Activated CD8-positive, alpha-beta T cell treated with anti-CD3 and anti-CD28 coated beads for 36 hours (primary cell): ENCODE data around the gene PCDH17. TPM values are rescaled to one million over a fixed set of nuclear protein-coding genes. Genes with fewer than 3 reads are reported as not detected.

ENCODE experiments used
- ATAC-seq: fragments of 200-7000 bp; cut with Tn5 transposase; one replicate; pipeline ENCODE4 v1.10.0; 2021; ENCODE audit warnings: mild to moderate bottlenecking, moderate library complexity
- CTCF ChIA-PET: fragments of 350-600 bp; sonication (Branson Sonifier 250); formaldehyde crosslinking; loops from one replicate; lab custom pipeline; 2021; ENCODE audit warnings: antibody characterized with exemption; lab: Charles Lee
- POLR2A ChIA-PET: fragments of 350-600 bp; sonication (Branson Sonifier 250); formaldehyde crosslinking; loops from one replicate; lab custom pipeline; 2021; ENCODE audit warnings: antibody characterized with exemption; lab: Charles Lee
- DNase-seq: peaks from one replicate; pipeline ENCODE4 v3.0.0-alpha.2; 2020
- H3K27ac Mint-ChIP-seq: one replicate; pipeline ENCODE4 v1.8.0; 2021; ENCODE audit warnings: mild to moderate bottlenecking, mixed read lengths
- H3K27me3 Mint-ChIP-seq: one replicate; pipeline ENCODE4 v1.8.0; 2021; ENCODE audit warnings: mixed read lengths
- H3K36me3 Mint-ChIP-seq: one replicate; pipeline ENCODE4 v1.8.0; 2021; ENCODE audit warnings: low read depth, mixed read lengths
- H3K4me1 Mint-ChIP-seq: one replicate; pipeline ENCODE4 v1.8.0; 2021; ENCODE audit warnings: low read depth, mixed read lengths
- H3K4me3 Mint-ChIP-seq: one replicate; pipeline ENCODE4 v1.8.0; 2021; ENCODE audit warnings: mild to moderate bottlenecking, moderate library complexity, mixed read lengths
- H3K9me3 Mint-ChIP-seq: one replicate; pipeline ENCODE4 v1.8.0; 2021; ENCODE audit warnings: mixed read lengths
- intact Hi-C: fragments of 100-400 bp; cut with micrococcal nuclease; formaldehyde crosslinking; loops from one replicate; pipeline ENCODE4 v1.10.0; 2022
- total RNA-seq, 2 experiments: library from RNA; stranded (reverse); gene quantifications; one replicate each; pipeline ENCODE4 v1.2.3, GENCODE V29; 2021
- TF ChIP-seq, protein P1 (sequence below): fragments of 200-600 bp; IDR thresholded peaks from one replicate; pipeline ENCODE4 v1.8.0; 2022; ENCODE audit warnings: antibody characterized with exemption, mild to moderate bottlenecking

PCDH17 gene
- total RNA-seq, 2 experiments from 2014 or later: not detected

DNA sequence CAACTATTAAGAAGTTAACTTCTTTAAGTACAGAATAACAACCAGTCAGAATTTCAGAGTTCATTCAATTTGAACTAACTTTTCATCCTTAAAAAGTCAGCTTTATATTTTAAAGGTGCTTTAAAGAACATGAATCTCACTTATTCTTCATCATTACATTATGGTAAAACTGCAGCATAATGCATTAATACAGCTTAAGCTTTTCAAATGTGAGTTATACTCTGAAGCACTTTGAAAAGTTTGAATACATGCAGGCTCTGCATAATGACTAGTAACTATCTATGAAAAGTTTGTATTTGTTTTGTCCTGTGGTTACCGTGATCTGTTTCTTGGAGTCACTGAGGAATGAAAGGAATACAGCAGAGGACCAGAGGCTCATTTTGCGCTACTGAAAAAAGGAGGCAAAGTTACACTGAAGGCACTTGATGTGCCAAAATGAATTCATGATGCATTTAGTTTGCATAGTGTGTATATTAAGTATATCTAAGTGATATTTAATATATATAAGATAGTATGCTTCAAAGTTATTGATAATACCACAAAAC is 4.1 kb downstream of the PCDH17 start:
- H3K27ac Mint-ChIP-seq: no peak overlapping the region
- H3K9me3 Mint-ChIP-seq: peaks cover 12% of the 10 kb centered on the region
- peaks cover 41% of the 10 kb centered on the region for H3K27me3 Mint-ChIP-seq
- H3K4me1 Mint-ChIP-seq: peaks cover 20% of the 10 kb centered on the region
- no peak for ATAC-seq
- TF ChIP-seq, protein P1, sequence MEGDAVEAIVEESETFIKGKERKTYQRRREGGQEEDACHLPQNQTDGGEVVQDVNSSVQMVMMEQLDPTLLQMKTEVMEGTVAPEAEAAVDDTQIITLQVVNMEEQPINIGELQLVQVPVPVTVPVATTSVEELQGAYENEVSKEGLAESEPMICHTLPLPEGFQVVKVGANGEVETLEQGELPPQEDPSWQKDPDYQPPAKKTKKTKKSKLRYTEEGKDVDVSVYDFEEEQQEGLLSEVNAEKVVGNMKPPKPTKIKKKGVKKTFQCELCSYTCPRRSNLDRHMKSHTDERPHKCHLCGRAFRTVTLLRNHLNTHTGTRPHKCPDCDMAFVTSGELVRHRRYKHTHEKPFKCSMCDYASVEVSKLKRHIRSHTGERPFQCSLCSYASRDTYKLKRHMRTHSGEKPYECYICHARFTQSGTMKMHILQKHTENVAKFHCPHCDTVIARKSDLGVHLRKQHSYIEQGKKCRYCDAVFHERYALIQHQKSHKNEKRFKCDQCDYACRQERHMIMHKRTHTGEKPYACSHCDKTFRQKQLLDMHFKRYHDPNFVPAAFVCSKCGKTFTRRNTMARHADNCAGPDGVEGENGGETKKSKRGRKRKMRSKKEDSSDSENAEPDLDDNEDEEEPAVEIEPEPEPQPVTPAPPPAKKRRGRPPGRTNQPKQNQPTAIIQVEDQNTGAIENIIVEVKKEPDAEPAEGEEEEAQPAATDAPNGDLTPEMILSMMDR: no peak
- no peak overlapping the region for H3K4me3 Mint-ChIP-seq
- peaks cover 5% of the 10 kb centered on the region for H3K36me3 Mint-ChIP-seq
- no peak for DNase-seq
- ChIA-PET POLR2A (interaction anchor here (1.5 kb wide), 1 partner anchor 11 kb away, joined by 4 read pairs; no protein-coding TSS in a partner anchor), CTCF (interaction anchor here (0.5 to 2.5 kb wide), 2 partner anchors 11 to 553 kb away, joined by 3 to 9 read pairs; no protein-coding TSS in a partner anchor)
- intact Hi-C loops: loop anchor here (10.0 kb wide), 1 partner anchor 969 kb away; no protein-coding TSS in a partner anchor

DNA sequence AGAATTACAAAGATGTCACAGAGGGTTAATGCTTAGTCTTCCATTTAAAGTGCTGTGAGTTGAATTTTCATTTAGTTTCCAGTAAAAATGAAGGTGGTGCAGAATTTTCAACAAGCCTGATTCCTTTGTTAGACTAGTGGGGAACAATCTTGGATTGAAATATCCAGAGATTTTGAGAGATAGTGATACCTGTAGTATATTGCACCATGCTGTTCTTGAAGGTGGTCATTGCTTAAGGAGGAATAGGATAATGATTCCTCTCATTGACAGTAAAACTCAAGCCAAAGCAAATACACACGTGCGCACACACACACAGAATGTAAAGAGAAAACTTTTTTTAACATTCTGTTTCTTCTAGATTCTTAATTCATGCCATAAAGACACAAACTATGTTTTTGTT is 5.3 kb downstream of the PCDH17 start:
- peaks cover 12% of the 10 kb centered on the region for H3K9me3 Mint-ChIP-seq
- H3K4me1 Mint-ChIP-seq: peaks cover 9% of the 10 kb centered on the region
- ChIA-PET CTCF (no interaction called here), POLR2A (no interaction called here)
- no peak overlapping the region for H3K4me3 Mint-ChIP-seq
- TF ChIP-seq, protein P1: no peak
- no peak for ATAC-seq
- intact Hi-C loops: loop anchor here (10.0 kb wide), 1 partner anchor 968 kb away; no protein-coding TSS in a partner anchor
- H3K36me3 Mint-ChIP-seq: peaks cover 5% of the 10 kb centered on the region
- no peak overlapping the region for H3K27ac Mint-ChIP-seq
- peaks cover 29% of the 10 kb centered on the region for H3K27me3 Mint-ChIP-seq
- DNase-seq: no peak

DNA sequence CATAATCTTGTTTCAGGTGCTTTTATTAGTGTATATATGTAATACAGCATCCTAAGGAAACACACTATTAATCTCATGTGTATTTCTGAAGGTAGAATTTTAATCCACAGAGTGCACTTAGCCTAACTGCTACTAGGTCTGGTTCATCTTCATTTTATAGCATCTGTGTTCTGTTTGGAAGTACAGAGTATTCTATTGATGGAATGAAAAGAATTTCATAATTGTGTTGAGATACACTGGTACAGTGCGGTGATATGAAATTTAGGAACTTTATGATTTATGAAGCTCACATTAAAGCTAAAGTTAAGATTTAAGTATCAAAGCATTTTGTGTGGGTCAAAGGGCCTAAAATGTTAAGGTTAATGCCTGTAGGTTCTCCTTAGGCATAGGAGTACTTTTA is 6.0 kb downstream of the PCDH17 start:
- Mint-ChIP-seq H3K4me3 (no peak overlapping the region), H3K27me3 (peaks cover 22% of the 10 kb centered on the region), H3K27ac (no peak overlapping the region), H3K9me3 (peaks cover 12% of the 10 kb centered on the region), H3K4me1 (peaks cover 4% of the 10 kb centered on the region), H3K36me3 (peaks cover 5% of the 10 kb centered on the region)
- TF ChIP-seq, protein P1: no peak
- ATAC-seq (no peak), DNase-seq (no peak)
- intact Hi-C loops: loop anchor here (10.0 kb wide), 1 partner anchor 967 kb away; no protein-coding TSS in a partner anchor
- CTCF ChIA-PET: no interaction called here
- POLR2A ChIA-PET: no interaction called here

DNA sequence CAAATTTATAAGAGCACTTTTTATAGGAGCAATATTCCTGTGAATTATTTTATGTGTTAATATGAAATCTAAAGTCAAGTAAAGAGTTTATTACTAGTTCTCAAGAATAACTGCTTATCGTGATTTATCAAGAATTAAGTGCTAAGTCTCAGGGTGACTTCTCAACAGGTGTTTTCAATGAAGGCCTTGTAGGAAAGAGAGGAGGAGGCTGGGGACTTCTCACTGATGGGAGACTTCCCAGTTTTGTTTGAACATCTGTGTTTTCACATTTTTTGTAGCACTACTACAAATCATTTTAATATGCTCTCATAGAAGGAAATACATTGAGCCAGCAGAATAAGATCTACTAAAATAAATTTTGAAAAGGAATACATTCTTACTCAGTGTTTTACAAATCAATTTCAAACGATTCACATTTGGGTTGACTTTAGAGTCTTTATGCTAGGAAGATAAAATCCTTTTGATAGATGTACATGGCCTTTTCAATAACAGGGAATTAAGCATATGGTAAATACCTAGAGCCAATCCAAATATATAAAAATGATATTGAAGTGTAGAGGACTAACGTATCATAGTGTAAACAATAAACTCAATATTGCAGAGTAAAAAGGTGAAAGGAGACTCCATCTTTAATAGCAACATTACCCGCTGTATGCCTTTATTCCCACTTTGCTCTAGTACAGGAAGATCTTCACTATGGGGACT is 6.8 kb downstream of the PCDH17 start:
- intact Hi-C loops: loop anchor here (10.0 kb wide), 1 partner anchor 966 kb away; no protein-coding TSS in a partner anchor
- peaks cover 14% of the 10 kb centered on the region for H3K27me3 Mint-ChIP-seq
- H3K9me3 Mint-ChIP-seq: peaks cover 10% of the 10 kb centered on the region
- H3K4me1 Mint-ChIP-seq: no peaks in the 10 kb centered on the region
- no peak overlapping the region for H3K4me3 Mint-ChIP-seq
- DNase-seq (no peak), ATAC-seq (no peak)
- TF ChIP-seq, protein P1: no peak
- H3K27ac Mint-ChIP-seq: no peak overlapping the region
- CTCF ChIA-PET: no interaction called here
- POLR2A ChIA-PET: no interaction called here
- H3K36me3 Mint-ChIP-seq: peaks cover 3% of the 10 kb centered on the region

DNA sequence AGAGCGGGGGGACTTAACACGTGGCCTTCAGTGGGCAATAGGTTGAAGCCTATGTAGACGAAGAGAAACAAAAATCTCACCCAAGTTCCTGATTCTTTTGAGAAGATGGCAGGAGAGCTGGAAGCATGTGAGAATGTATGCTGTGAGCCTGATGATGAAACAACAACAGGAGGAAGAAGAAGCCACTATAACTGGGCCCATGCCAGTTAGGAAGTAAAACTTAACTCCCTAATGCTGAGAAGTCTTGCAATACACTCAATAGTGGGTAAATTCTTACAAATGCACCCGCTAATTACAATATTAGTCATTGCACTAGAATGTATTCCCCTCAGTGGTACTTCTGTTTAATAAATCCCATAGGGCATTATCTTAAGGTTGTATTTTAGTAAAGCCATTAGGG is 9.1 kb downstream of the PCDH17 start:
- Mint-ChIP-seq H3K9me3 (peaks cover 2% of the 10 kb centered on the region), H3K4me3 (no peak overlapping the region), H3K36me3 (no peaks in the 10 kb centered on the region), H3K27ac (no peak overlapping the region), H3K27me3 (peaks cover 2% of the 10 kb centered on the region), H3K4me1 (no peaks in the 10 kb centered on the region)
- TF ChIP-seq, protein P1: no peak
- ATAC-seq (no peak), DNase-seq (no peak)
- ChIA-PET POLR2A (no interaction called here), CTCF (no interaction called here)
- intact Hi-C loops: no loop called here
